NCI-H524 treated with DMSO at 0.1 percent for 48 hours (cell line): ENCODE data around the gene SORL1.
A peak's percentile ranks its signal among the peaks of the same experiment; 100 is the strongest.
"Not testable (repeated sequence)": the region's sequence is repeated elsewhere in the genome, so short reads cannot be mapped to it uniquely, and the experiment has no call there.

ENCODE experiments used
- DNase-seq: peaks from one replicate; lab custom pipeline; 2025; lab: John Stamatoyannopoulos, UW

The SORL1 gene

GRCh38 chr11:121451986-121452608, at the start of gene SORL1:
TSS of gene SORL1 (plus strand) at chr11:121452314. CDS start at chr11:121452332, 18 bp downstream.
- no peak for DNase-seq

GRCh38 chr11:121405646-121406045, 46.5 kb upstream of the SORL1 start:
- no peak for DNase-seq

GRCh38 chr11:121406291-121406690, 45.8 kb upstream of the SORL1 start:
- DNase-seq: no peak

GRCh38 chr11:121408830-121409229, 43.3 kb upstream of the SORL1 start:
- DNase-seq: no peak

GRCh38 chr11:121410041-121410440, 42.1 kb upstream of the SORL1 start:
- DNase-seq: not testable (repeated sequence)

GRCh38 chr11:121411330-121411729, 40.8 kb upstream of the SORL1 start:
- DNase-seq: not testable (repeated sequence)

- DNase-seq: no peak
These were observed 40.0 kb upstream of the SORL1 start for GRCh38 chr11:121412000-121412587.

- no peak for DNase-seq
These were observed 39.3 kb upstream of the SORL1 start for GRCh38 chr11:121412711-121413415.

GRCh38 chr11:121414141-121414913, 37.8 kb upstream of the SORL1 start:
- DNase-seq: no peak

GRCh38 chr11:121415856-121416255, 36.3 kb upstream of the SORL1 start:
- no peak for DNase-seq

GRCh38 chr11:121417055-121417551, 35.0 kb upstream of the SORL1 start:
- no peak for DNase-seq

GRCh38 chr11:121417607-121418006, 34.5 kb upstream of the SORL1 start:
- no peak for DNase-seq

- peak; percentile 74 for DNase-seq
These were observed 33.4 kb upstream of the SORL1 start for GRCh38 chr11:121418625-121419114.

- no peak for DNase-seq
These were observed 32.3 kb upstream of the SORL1 start for GRCh38 chr11:121419836-121420235.

GRCh38 chr11:121420398-121420797, 31.7 kb upstream of the SORL1 start:
- no peak for DNase-seq

GRCh38 chr11:121421149-121421901, 30.8 kb upstream of the SORL1 start:
- no peak for DNase-seq

- no peak for DNase-seq
These were observed 29.4 kb upstream of the SORL1 start for GRCh38 chr11:121422675-121423074.

- no peak for DNase-seq
These were observed 26.3 kb upstream of the SORL1 start for GRCh38 chr11:121425828-121426227.

GRCh38 chr11:121426476-121427399, 25.4 kb upstream of the SORL1 start:
- DNase-seq: no peak

GRCh38 chr11:121427400-121427744, 24.7 kb upstream of the SORL1 start:
- no peak for DNase-seq
